ENCODE measurements around the gene VPS13D.
A peak's percentile ranks its signal among the peaks of the same experiment; 100 is the strongest.
"Not testable (repeated sequence)": the region's sequence is repeated elsewhere in the genome, so short reads cannot be mapped to it uniquely, and the experiment has no call there.

The VPS13D gene

GRCh38 chr1:12290828-12291227 lies 61.0 kb downstream of the VPS13D start:
- DNase-seq = no peak

- no peak for DNase-seq
Measured at GRCh38 chr1:12293416-12293815, 63.6 kb downstream of the VPS13D start.

DNA sequence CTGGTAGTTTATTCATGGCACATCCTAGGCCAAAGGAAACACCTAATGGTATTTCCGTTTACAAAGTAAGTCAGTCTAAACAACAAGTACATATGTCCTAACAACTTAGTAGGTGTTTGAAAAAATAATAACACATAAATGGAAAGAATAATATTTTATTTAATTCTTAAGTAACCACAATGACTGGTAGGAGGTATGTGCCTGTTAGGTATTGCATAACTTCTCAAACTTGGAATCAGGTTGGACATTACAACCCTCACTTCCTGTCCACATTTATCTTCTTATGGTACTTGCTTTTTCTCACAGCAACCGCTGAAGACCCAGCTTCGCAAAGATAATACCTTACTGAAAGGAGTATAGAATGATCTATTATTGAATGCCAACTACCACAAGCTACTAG lies 64.2 kb downstream of the VPS13D start:
- no peak for DNase-seq

DNA sequence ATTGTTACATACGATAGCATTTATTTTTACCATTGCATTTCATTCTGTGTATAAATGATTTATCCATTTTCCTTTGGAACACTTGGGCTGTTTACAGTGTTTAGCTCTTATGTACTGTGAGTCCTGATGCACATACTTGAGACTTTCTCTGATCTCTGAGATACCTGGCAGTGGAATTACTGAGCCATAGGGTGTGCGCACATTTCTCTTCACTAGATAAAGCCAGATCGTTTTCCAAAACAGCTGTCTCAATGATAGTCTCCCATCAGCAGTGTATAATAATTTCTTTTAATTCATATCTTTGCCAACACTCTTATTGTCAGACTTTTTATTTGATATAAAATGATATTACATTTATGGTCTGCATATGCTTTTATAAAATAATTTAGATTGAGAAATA lies 66.2 kb downstream of the VPS13D start:
- no peak for DNase-seq

DNA sequence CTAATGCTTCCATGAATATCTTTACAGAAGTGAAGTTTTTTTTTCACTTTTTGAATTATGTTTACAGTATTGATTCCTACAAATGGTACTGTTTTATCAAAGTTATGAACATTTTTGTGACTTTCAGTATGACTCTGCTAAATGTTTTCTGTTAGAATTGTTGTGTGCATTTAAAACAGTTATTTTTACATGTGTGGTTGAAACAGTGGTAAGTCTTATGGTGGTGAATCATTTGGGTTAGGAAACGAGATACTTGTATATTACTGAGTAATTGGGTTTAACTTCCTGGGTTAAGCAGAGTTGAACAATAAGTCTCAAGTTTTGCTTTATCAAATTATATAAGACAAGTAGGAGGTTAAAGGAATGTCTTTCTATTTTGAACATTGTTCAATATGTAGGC lies 66.8 kb downstream of the VPS13D start:
- no peak for DNase-seq

DNA sequence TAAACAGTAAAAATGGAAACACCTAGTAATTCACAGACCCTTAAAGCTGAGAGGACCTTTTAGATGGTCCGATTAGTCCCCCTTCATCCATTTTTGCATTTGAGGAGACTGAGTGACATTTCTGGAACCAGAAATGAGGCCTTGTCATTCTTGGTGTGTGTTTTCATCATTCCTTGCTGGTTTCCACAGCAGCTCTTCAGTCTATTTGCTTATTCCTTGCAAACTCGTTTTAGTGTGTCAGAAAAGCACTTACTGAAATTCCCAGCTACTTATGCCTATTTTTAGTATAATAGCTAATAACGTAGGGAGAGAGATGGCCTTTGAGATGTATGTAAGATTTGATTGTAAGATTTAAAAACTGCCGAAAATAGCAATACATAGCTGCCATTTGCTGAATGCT lies 70.9 kb downstream of the VPS13D start:
- no peak for DNase-seq

- no peak for DNase-seq
Measured at GRCh38 chr1:12301518-12302237, 71.8 kb downstream of the VPS13D start.

DNA sequence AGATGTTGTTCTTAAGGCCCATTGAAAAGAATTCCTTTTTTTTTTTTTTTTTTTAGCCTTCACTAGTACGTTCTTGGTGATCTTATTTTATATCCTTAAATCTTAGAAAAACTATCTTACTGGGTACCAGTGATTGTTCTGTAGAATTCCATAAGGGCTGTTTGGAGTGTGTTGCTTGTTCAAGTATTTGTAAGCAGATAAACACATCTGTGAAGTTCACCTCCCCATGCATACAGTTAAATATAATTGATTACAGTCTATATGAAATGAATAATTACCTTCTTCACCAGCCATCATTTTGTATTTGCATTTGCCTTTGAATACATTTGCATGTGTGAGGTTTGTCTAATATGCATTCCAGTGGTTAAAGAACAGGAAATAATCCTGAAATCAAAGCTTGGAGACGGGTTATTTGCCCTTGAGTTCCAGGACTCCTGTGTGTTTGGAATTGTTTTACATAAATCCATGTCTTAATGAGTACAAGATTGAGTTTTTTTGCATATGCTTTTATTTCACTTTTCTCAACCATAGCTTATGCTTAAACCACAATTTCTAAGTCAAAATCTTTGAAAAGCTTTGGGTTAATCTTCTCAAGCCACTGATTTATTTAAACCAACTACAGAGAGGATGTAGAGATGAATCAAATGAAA lies 73.1 kb downstream of the VPS13D start:
- DNase-seq = no peak

DNA sequence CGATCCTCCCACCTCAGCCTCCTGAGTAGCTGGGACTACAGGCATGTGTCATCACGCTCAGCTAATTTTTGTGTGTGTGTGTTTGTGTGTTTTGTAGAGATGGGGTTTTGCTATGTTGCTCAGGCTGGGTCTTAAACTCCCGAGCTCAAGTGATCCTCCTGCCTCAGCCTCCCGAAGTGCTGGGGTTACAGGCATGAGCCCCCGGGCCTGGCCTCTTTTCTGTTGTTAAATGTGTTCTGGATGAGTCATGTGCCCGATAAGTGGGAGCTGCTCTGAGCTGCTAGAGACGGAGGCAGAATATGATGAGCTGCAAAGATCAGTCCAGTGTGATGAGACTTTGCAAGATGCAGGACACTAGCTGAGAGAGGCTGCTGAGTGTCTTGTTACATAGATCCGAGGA lies 75.5 kb downstream of the VPS13D start:
- no peak for DNase-seq

GRCh38 chr1:12309783-12310742 lies 80.2 kb downstream of the VPS13D start:
- DNase-seq = no peak

- DNase-seq = peak in 1 of 2 donors; percentile 31
Measured at GRCh38 chr1:12314333-12314903, 84.6 kb downstream of the VPS13D start.

DNA sequence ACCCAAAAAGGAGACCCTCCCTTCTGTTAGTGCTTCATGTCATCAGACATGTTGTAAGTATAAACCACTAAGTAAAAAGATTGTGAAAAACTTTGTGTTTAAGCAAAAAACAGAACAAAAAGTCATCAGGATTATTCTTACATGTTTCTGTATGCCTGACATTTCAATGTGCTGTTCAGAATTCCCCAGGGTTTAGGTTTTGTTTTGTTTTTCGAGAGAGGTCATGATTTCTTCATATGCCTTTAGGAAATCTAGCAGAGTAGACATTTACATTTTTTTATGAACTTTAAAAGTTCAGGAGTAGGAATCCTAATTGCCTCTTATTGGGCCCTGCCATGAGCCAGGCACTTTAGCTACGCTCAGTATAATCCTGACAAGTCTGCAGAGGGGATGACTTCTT lies 85.3 kb downstream of the VPS13D start:
- DNase-seq = no peak

- DNase-seq = no peak
Measured at GRCh38 chr1:12316331-12316730, 86.5 kb downstream of the VPS13D start.

DNA sequence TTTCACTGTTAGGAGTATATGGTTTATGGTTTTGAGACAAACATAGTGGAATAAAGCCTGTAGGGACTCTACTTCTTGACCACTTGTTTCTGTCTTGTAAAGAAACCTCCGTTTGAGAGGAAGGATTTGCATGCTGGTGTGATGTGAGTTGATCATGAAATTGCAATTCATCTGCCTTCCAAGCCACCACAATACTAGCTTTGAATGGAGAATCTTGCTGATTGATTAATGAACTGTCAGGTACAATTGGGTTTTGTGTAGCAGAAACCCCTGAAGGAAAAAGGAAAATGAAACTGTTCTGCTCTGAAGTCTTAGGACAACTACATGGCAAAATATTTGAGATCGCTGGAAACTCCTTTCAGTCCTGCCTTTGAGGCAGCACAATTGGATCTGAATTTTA lies 90.7 kb downstream of the VPS13D start:
- no peak for DNase-seq

DNA sequence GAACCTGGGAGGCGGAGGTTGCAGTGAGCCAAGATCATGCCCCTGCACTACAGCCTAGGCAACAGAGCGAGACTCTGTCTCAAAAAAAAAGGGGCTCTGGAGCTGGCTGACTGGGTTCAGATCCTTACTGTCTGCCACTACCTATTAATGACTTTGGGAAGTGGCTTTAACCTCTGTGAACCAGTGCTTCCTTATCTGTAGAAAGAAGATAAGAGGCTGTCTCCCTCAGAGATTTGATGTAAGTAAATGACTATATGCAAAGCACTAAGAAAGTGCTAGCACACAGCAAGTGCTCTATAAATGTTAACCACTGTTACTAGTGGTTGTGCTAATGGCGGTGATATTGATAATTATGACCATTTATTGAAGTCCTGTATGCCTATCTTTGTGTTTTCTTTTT lies 94.6 kb downstream of the VPS13D start:
- DNase-seq = no peak

DNA sequence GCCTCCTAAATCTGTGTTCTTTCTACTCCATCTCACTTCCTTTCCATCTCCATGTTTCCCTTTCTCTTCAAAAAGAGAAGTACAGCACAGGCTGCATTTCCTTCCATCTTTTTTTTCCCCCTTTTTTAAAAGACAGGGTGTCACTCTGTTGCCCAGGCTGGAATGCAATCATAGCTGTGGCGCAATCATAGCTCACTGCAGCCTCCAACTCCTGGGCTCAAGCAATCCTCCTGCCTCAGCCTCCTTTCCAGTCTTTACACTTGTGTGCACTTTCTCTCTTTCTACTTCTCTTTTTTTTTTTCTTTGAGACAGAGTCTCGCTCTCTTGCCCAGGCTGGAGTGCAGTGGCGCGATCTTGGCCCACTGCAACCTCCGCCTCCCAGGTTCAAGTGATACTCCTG lies 95.1 kb downstream of the VPS13D start:
- DNase-seq = not testable (repeated sequence)

DNA sequence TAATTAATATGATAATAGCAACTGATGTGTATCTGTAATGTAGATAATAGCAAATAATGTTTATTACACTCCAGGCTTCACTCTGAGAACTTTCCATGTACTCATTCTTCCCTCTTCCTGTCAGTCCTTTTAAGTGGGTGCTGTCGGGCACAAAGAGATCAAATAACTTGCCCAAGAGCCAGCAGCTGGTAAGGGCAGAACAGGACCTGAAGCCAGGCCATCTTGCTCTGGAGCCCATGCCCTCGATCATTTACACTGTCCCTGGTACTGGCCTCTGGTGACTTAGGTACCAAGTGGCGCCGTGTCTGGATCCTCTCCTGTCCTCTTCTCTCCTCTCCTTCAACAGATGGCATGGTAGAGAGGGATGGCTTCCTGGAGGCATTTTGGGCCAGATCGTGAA lies 97.2 kb downstream of the VPS13D start:
- DNase-seq = no peak

GRCh38 chr1:12327566-12327965 lies 97.7 kb downstream of the VPS13D start:
- no peak for DNase-seq

DNA sequence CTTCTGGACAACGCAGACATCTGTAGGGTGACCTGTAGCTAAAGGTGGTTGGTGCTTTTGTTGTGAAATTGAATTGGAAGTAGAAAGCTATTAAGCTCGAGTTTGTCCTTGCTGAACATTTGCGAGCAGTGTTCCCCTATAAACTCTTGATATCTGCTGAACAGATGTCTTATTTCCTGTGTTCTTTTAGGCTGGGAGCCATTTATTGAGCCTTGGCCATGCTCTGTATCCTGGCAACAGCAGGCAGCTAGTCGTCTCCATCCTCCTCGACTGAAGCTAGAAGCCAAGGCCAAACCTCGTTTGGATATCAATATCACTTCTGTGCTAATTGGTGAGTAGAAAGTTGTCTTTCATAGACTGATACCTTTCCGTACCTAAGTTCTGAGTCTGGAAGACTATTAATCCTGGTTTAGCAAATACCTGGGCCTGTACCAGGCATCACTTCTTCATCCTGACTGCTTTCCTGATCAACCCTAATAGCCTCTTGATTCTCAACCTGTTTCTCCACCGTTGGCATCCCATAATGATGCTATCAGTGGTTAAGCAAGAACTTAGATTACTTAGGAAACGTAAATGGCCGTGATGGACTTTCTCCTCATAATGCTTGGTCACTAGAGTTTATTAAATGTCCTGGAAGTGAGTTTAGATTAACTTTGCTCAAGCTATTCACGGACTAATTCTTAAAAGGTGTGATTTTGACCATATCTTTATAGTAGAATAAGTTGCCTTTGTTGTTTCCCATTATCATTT lies 103.4 kb downstream of the VPS13D start:
- DNase-seq = no peak

DNA sequence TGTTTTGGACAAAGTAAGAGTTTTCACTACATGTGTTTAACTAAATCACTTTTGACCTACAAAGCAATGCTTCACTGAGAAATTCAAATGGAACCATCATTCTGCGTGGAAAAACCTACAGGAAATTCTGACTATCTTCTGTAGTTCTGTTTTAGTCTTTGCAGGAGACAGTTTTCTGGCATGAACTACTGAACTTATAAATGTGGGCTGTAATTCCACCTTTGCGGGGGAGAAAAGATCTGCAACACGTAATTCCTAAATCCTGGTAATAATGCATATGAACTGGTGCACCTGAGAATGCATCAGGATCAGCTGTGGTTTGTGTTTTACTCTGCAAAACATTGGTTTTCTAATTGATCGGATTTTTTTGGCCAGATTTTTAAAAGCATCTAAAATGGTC lies 106.0 kb downstream of the VPS13D start:
- DNase-seq = no peak

GRCh38 chr1:12336413-12336812 lies 106.6 kb downstream of the VPS13D start:
- no peak for DNase-seq

- DNase-seq = no peak
Measured at GRCh38 chr1:12338017-12338416, 108.2 kb downstream of the VPS13D start.

- no peak for DNase-seq
Measured at GRCh38 chr1:12338823-12339222, 109.0 kb downstream of the VPS13D start.
